GM12892 (cell line): ENCODE data around the gene ARL2BP.

Source experiments
- DNase-seq: peaks from one replicate; pipeline ENCODE4 v3.0.0; 2011; ENCODE audit not compliant: insufficient read length
- FAIRE-seq: peaks from 2 replicates; lab custom pipeline; 2011; peaks lifted over from hg19 to GRCh38; lab: Jason Lieb, UNC
- POLR2A ChIP-seq: IDR thresholded peaks from 2 replicates; pipeline ENCODE4 v1.6.1; 2011; ENCODE audit warnings: low read depth, low read length, control low read depth
- POLR2AphosphoS5 ChIP-seq: IDR thresholded peaks from 2 replicates; pipeline ENCODE4 v1.6.1; 2011; ENCODE audit warnings: low read depth, low read length, control low read depth
- TAF1 ChIP-seq: IDR thresholded peaks from 2 replicates; pipeline ENCODE4 v1.6.1; 2011; ENCODE audit warnings: low read depth, mild to moderate bottlenecking, control low read depth, low read length, borderline replicate concordance

Gene ARL2BP

GRCh38 chr16:57223057-57223456 lies 22.0 kb upstream of the ARL2BP start:
- DNase-seq (no peak), FAIRE-seq (no peak)
- TF ChIP-seq POLR2AphosphoS5: no peak
- no peak for TF ChIP-seq TAF1
- no peak for TF ChIP-seq POLR2A

- TF ChIP-seq TAF1 (no peak), POLR2AphosphoS5 (no peak), POLR2A (no peak)
- no peak for FAIRE-seq
- DNase-seq: no peak
Measured at GRCh38 chr16:57224651-57225335, 20.3 kb upstream of the ARL2BP start.

GRCh38 chr16:57225978-57226377 lies 19.1 kb upstream of the ARL2BP start:
- TF ChIP-seq POLR2AphosphoS5 (no peak), TAF1 (no peak), POLR2A (no peak)
- FAIRE-seq (no peak), DNase-seq (no peak)

- TF ChIP-seq TAF1 (no peak), POLR2A (no peak), POLR2AphosphoS5 (no peak)
- FAIRE-seq (no peak), DNase-seq (no peak)
Measured at GRCh38 chr16:57226701-57227621, 18.1 kb upstream of the ARL2BP start.

GRCh38 chr16:57229079-57229478 lies 16.0 kb upstream of the ARL2BP start:
- FAIRE-seq: no peak
- TF ChIP-seq POLR2AphosphoS5 (no peak), TAF1 (no peak), POLR2A (no peak)
- no peak for DNase-seq

GRCh38 chr16:57231821-57232350 lies 13.2 kb upstream of the ARL2BP start:
- FAIRE-seq (no peak), DNase-seq (no peak)
- TF ChIP-seq POLR2A (no peak), POLR2AphosphoS5 (no peak), TAF1 (no peak)

- FAIRE-seq (no peak), DNase-seq (no peak)
- TF ChIP-seq POLR2AphosphoS5: no peak
- TF ChIP-seq TAF1: no peak
- no peak for TF ChIP-seq POLR2A
Measured at GRCh38 chr16:57233944-57234706, 10.9 kb upstream of the ARL2BP start.

GRCh38 chr16:57234707-57235092 lies 10.4 kb upstream of the ARL2BP start:
- TF ChIP-seq TAF1 (no peak), POLR2A (no peak), POLR2AphosphoS5 (no peak)
- FAIRE-seq: no peak

GRCh38 chr16:57235128-57236021 lies 9.7 kb upstream of the ARL2BP start:
- DNase-seq (no peak), FAIRE-seq (no peak)
- no peak for TF ChIP-seq POLR2AphosphoS5
- no peak for TF ChIP-seq POLR2A
- no peak for TF ChIP-seq TAF1

More at GRCh38 chr16:57234707-57235092, 10.4 kb upstream of the ARL2BP start:
- DNase-seq: no peak

- TF ChIP-seq TAF1: no peak
- TF ChIP-seq POLR2AphosphoS5: no peak
- TF ChIP-seq POLR2A: no peak
- FAIRE-seq (peak; percentile 74), DNase-seq (no peak)
Measured at GRCh38 chr16:57236022-57236350, 9.1 kb upstream of the ARL2BP start.

GRCh38 chr16:57238682-57239081 lies 6.4 kb upstream of the ARL2BP start:
- FAIRE-seq (no peak), DNase-seq (no peak)
- TF ChIP-seq POLR2AphosphoS5 (no peak), POLR2A (no peak), TAF1 (no peak)
